HepG2 (cell line): ENCODE data around the gene MAP2K1. TPM values are rescaled to one million over a fixed set of nuclear protein-coding genes. Genes with fewer than 3 reads are reported as not detected.
A peak's percentile ranks its signal among the peaks of the same experiment; 100 is the strongest.

Experiments
- GPN1 ChIP-seq: sonication (generic); formaldehyde crosslinking; IDR thresholded peaks from 2 replicates; pipeline ENCODE4 v1.5.1; 2020; ENCODE audit warnings: missing genetic modification reagents, borderline replicate concordance
- KAT8 ChIP-seq: IDR thresholded peaks from 2 replicates; pipeline ENCODE4 v1.6.1; 2016; ENCODE audit warnings: missing genetic modification reagents, missing compliant biosample characterization
- NFIB ChIP-seq: sonication (generic); formaldehyde crosslinking; IDR thresholded peaks from 2 replicates; pipeline ENCODE4 v1.9.0; 2021; ENCODE audit warnings: missing genetic modification reagents, mild to moderate bottlenecking, borderline replicate concordance
- SNAPC2 ChIP-seq: sonication (generic); formaldehyde crosslinking; IDR thresholded peaks from 2 replicates; pipeline ENCODE4 v1.8.1; 2022; ENCODE audit warnings: mild to moderate bottlenecking, missing genetic modification reagents
- SYNCRIP ChIP-seq: fragments of 200-400 bp; formaldehyde crosslinking; IDR thresholded peaks from 2 replicates; pipeline ENCODE4 v1.6.1; 2018; ENCODE audit warnings: mild to moderate bottlenecking, low read depth, low read length; ENCODE audit not compliant: insufficient read depth
- ZNF337 ChIP-seq: sonication (generic); formaldehyde crosslinking; IDR thresholded peaks from 2 replicates; pipeline ENCODE4 v1.5.1; 2020; ENCODE audit warnings: missing genetic modification reagents, low read depth, mild to moderate bottlenecking, borderline replicate concordance
- ZNF878 ChIP-seq: sonication (generic); formaldehyde crosslinking; IDR thresholded peaks from 2 replicates; pipeline ENCODE4 v1.8.1; 2023; ENCODE audit warnings: mild to moderate bottlenecking, missing genetic modification reagents, moderate library complexity
- ZSCAN20 ChIP-seq: sonication (generic); formaldehyde crosslinking; IDR thresholded peaks from 2 replicates; pipeline ENCODE4 v1.4.0; 2020; ENCODE audit warnings: missing genetic modification reagents, mild to moderate bottlenecking, borderline replicate concordance
- polyA plus RNA-seq, 8 experiments: library from polyadenylated mRNA; depleted of rRNA in 3 of 8; stranded (reverse) in 7 of 8; unstranded in 1 of 8; fragments of >200 nt; fragmentation: Illumina TruSeq in 4 of 8; extraction: Trizol in 4 of 8; gene quantifications; 2 replicates each; pipeline versions ENCODE4 v1.2.1 to v1.2.3, GENCODE V29; 2011 to 2016; ENCODE audit warnings: low read depth in 4 of 8, missing spikeins in 1 of 8, mixed read lengths in 1 of 8; ENCODE audit not compliant: insufficient read depth in 1 of 8
- total RNA-seq, 5 experiments: library from RNA; depleted of rRNA; stranded (reverse); fragments of >200 nt; fragmentation: Illumina TruSeq; extraction: Trizol; gene quantifications; 2 replicates each; pipeline ENCODE4 v1.2.3, GENCODE V29; 2016; ENCODE audit warnings: low read depth in 1 of 5
- TF ChIP-seq, protein P1 (sequence below): sonication (generic); formaldehyde crosslinking; IDR thresholded peaks from 2 replicates; pipeline ENCODE4 v1.4.0; 2020; ENCODE audit warnings: mild to moderate bottlenecking, missing genetic modification reagents, borderline replicate concordance
- TF ChIP-seq, protein P2 (sequence below): sonication (generic); formaldehyde crosslinking; IDR thresholded peaks from 2 replicates; pipeline ENCODE4 v1.5.0; 2020; ENCODE audit warnings: missing genetic modification reagents, mild to moderate bottlenecking, borderline replicate concordance
- TF ChIP-seq, protein P3 (sequence below): sonication (generic); formaldehyde crosslinking; IDR thresholded peaks from 2 replicates; pipeline ENCODE4 v1.5.0; 2020; ENCODE audit warnings: missing genetic modification reagents, mild to moderate bottlenecking, borderline replicate concordance
- TF ChIP-seq, protein P4 (sequence below): sonication (generic); formaldehyde crosslinking; IDR thresholded peaks from 2 replicates; pipeline ENCODE4 v1.4.0; 2020; ENCODE audit warnings: mild to moderate bottlenecking, missing genetic modification reagents

MAP2K1 gene
- total and polyA plus RNA-seq, 2 of the 13 experiments (the other 11 are each of a cell fraction or from before 2014, with no cell fraction given) = 24.1 to 49.2 TPM

DNA sequence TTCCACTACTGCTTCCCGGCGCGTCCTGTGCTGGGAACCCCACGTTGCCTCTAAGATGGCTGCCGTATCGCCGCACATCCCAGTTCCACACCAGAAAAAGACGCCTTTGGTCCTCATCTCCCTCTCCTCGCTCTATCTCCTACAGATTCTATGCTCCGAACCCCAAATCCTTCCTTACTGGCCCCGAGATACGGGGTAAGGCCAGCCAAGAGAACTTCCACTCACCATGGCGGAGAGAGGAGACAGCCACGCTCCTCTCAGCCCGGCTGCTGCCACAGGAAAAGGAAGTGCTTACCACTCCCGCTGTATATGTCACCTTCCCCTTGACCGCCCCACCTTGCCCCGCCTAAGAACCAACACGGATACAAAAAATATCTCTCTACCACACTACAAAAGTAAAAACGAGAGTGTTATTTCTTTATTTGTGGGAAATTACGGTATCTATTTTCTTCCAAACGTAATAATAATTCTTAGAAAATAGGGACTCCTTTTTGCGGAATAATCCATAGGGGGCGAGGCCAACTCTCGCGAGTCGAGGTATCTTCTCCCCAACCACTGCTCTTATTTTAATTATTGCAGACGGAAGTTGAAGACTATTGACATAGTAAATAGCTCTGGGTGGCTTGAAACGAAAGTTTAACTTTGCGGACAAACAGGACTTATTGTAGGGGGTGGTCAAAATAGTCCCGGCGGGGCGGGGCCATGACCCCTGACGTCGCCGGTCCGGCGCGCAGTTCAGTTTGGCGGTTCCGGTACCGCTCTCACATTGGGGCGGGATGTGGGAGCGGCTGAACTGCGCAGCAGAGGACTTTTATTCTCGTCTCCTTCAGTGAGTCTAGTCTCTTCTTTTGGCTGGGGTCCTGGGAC lies 118.1 kb downstream of the MAP2K1 start, which contains the start of the genes RPL4 and ZWILCH (continued):
- TF ChIP-seq, protein P1, sequence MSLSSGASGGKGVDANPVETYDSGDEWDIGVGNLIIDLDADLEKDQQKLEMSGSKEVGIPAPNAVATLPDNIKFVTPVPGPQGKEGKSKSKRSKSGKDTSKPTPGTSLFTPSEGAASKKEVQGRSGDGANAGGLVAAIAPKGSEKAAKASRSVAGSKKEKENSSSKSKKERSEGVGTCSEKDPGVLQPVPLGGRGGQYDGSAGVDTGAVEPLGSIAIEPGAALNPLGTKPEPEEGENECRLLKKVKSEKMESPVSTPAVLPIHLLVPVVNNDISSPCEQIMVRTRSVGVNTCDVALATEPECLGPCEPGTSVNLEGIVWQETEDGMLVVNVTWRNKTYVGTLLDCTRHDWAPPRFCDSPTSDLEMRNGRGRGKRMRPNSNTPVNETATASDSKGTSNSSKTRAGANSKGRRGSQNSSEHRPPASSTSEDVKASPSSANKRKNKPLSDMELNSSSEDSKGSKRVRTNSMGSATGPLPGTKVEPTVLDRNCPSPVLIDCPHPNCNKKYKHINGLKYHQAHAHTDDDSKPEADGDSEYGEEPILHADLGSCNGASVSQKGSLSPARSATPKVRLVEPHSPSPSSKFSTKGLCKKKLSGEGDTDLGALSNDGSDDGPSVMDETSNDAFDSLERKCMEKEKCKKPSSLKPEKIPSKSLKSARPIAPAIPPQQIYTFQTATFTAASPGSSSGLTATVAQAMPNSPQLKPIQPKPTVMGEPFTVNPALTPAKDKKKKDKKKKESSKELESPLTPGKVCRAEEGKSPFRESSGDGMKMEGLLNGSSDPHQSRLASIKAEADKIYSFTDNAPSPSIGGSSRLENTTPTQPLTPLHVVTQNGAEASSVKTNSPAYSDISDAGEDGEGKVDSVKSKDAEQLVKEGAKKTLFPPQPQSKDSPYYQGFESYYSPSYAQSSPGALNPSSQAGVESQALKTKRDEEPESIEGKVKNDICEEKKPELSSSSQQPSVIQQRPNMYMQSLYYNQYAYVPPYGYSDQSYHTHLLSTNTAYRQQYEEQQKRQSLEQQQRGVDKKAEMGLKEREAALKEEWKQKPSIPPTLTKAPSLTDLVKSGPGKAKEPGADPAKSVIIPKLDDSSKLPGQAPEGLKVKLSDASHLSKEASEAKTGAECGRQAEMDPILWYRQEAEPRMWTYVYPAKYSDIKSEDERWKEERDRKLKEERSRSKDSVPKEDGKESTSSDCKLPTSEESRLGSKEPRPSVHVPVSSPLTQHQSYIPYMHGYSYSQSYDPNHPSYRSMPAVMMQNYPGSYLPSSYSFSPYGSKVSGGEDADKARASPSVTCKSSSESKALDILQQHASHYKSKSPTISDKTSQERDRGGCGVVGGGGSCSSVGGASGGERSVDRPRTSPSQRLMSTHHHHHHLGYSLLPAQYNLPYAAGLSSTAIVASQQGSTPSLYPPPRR (CRISPR knock-in tag) = no peak; the same call in 1 of the 2 replicates
- TF ChIP-seq ZNF337 (CRISPR knock-in tag) (peak; percentile 91), SYNCRIP (no peak), GPN1 (CRISPR knock-in tag) (no peak), KAT8 (CRISPR knock-in tag) (peak; percentile 87), NFIB (CRISPR knock-in tag) (no peak), ZSCAN20 (peak; percentile 51; the same call in 1 of the 2 replicates), SNAPC2 (CRISPR knock-in tag) (no peak), ZNF878 (CRISPR knock-in tag) (no peak; the same call in 1 of the 2 replicates)
- TF ChIP-seq, protein P2, sequence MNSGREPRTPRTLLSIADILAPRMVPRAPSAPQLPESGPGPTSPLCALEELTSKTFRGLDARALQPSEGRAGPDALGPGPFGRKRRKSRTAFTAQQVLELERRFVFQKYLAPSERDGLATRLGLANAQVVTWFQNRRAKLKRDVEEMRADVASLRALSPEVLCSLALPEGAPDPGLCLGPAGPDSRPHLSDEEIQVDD (CRISPR knock-in tag) = no peak
- TF ChIP-seq, protein P3, sequence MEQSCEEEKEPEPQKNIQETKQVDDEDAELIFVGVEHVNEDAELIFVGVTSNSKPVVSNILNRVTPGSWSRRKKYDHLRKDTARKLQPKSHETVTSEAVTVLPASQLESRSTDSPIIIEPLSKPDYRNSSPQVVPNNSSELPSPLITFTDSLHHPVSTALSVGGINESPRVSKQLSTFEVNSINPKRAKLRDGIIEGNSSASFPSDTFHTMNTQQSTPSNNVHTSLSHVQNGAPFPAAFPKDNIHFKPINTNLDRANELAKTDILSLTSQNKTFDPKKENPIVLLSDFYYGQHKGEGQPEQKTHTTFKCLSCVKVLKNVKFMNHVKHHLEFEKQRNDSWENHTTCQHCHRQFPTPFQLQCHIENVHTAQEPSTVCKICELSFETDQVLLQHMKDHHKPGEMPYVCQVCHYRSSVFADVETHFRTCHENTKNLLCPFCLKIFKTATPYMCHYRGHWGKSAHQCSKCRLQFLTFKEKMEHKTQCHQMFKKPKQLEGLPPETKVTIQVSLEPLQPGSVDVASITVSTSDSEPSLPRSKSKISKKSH (CRISPR knock-in tag) = no peak; the same call in 1 of the 2 replicates
- TF ChIP-seq, protein P4, sequence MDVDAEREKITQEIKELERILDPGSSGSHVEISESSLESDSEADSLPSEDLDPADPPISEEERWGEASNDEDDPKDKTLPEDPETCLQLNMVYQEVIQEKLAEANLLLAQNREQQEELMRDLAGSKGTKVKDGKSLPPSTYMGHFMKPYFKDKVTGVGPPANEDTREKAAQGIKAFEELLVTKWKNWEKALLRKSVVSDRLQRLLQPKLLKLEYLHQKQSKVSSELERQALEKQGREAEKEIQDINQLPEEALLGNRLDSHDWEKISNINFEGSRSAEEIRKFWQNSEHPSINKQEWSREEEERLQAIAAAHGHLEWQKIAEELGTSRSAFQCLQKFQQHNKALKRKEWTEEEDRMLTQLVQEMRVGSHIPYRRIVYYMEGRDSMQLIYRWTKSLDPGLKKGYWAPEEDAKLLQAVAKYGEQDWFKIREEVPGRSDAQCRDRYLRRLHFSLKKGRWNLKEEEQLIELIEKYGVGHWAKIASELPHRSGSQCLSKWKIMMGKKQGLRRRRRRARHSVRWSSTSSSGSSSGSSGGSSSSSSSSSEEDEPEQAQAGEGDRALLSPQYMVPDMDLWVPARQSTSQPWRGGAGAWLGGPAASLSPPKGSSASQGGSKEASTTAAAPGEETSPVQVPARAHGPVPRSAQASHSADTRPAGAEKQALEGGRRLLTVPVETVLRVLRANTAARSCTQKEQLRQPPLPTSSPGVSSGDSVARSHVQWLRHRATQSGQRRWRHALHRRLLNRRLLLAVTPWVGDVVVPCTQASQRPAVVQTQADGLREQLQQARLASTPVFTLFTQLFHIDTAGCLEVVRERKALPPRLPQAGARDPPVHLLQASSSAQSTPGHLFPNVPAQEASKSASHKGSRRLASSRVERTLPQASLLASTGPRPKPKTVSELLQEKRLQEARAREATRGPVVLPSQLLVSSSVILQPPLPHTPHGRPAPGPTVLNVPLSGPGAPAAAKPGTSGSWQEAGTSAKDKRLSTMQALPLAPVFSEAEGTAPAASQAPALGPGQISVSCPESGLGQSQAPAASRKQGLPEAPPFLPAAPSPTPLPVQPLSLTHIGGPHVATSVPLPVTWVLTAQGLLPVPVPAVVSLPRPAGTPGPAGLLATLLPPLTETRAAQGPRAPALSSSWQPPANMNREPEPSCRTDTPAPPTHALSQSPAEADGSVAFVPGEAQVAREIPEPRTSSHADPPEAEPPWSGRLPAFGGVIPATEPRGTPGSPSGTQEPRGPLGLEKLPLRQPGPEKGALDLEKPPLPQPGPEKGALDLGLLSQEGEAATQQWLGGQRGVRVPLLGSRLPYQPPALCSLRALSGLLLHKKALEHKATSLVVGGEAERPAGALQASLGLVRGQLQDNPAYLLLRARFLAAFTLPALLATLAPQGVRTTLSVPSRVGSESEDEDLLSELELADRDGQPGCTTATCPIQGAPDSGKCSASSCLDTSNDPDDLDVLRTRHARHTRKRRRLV (CRISPR knock-in tag) = no peak
